ENCODE data around the gene ELF2. TPM values are rescaled to one million over a fixed set of nuclear protein-coding genes. Genes with fewer than 3 reads are reported as not detected.

ELF2 gene
- polyA plus RNA-seq, 1 of the 3 experiments (the other 2 are of a cell fraction), result 14.0 TPM

GRCh38 chr4:139221687-139222086 lies 44.7 kb upstream of the ELF2 start:
- Histone ChIP-seq H3K27me3 (ENCODE audit: insufficient read depth) (no peaks in the 10 kb centered on the region), H3K9me3 (no peaks in the 10 kb centered on the region), H2AFZ (ENCODE audit: low read depth) (no peak overlapping the region), H3K4me1 (ENCODE audit: control insufficient read depth in 1 of 2, insufficient read depth in 2 of 2, low read depth in 1 of 2, low read length in 1 of 2) (peaks cover 0 to 5% of the 10 kb centered on the region in 2 experiments; a peak in 1 of 4 replicates), H3K4me3 (ENCODE audit: low read depth in 2 of 2, low read length in 1 of 2) (no peak overlapping the region), H3K9me2 (no peaks in the 10 kb centered on the region), H3F3A (replicated peaks; ENCODE audit: insufficient read depth) (peaks cover 10% of the 10 kb centered on the region), H3K27ac (ENCODE audit: low read depth in 2 of 2, low read length in 1 of 2) (no peak overlapping the region), H3K36me3 (replicated peaks in 1 of 2; ENCODE audit: control insufficient read depth in 1 of 2, insufficient read depth in 2 of 2, low read length in 1 of 2) (no peaks in the 10 kb centered on the region), H3K79me2 (ENCODE audit: insufficient read depth) (no peaks in the 10 kb centered on the region), H3K9ac (no peak overlapping the region), H3K4me2 (no peak overlapping the region), H4K20me1 (ENCODE audit: insufficient read depth) (no peaks in the 10 kb centered on the region)
- POLR2A ChIA-PET, result no interaction called here
- CTCF ChIA-PET, result no interaction called here
- WGBS (ENCODE audit: low lambda C conversion rate), result 79% methylated on average over 5 of the region's 5 CpGs
- TF ChIP-seq NRF1 (IDR thresholded peaks at IDR 0.05; ENCODE audit: low read depth, low read length) (no peak), RFX5 (IDR thresholded peaks at IDR 0.05; ENCODE audit: low read length) (no peak), RCOR1 (IDR thresholded peaks at IDR 0.05; ENCODE audit: low read length) (no peak)
- DNase-seq, result no peak

DNA sequence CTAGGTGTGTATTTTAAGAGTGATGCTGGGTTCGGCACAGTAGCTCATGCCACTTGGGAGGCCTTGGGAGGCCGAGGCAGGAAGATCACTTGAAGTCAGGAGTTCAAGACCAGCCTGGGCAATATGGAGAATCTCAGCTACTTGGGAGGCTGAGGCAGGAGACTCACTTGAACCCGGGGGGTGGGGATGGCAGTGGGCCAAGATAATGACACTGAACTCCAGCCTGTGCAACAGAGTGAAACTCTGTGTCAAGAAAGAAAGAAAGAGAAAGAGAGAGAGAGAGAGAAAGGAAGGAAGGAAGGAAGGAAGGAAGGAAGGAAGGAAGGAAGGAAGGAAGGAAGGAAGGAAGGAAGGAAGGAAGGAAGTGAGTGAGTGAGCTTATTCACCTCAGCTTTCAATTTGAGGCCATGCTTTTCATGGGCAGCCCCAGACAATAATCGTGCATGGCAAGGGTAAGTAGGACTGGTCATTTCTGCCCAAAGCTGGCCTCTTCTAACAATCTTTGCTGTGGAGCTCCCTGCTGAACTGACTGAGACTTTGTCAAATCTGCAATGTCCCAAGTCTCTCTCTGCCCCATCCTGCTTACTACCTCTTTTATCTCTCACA lies 42.5 kb upstream of the ELF2 start:
- H3K9ac ChIP-seq, result no peak overlapping the region
- no peaks in the 10 kb centered on the region for H3K9me3 ChIP-seq
- no peak overlapping the region for H3K27ac ChIP-seq (ENCODE audit: low read depth in 2 of 2, low read length in 1 of 2)
- H4K20me1 ChIP-seq (ENCODE audit: insufficient read depth), result no peaks in the 10 kb centered on the region
- peaks cover 0 to 7% of the 10 kb centered on the region in 2 experiments; a peak in 1 of 4 replicates for H3K4me1 ChIP-seq (ENCODE audit: control insufficient read depth in 1 of 2, insufficient read depth in 2 of 2, low read depth in 1 of 2, low read length in 1 of 2)
- no peaks in the 10 kb centered on the region for H3K36me3 ChIP-seq (replicated peaks in 1 of 2; ENCODE audit: control insufficient read depth in 1 of 2, insufficient read depth in 2 of 2, low read length in 1 of 2)
- no peak overlapping the region for H3K4me3 ChIP-seq (ENCODE audit: low read depth in 2 of 2, low read length in 1 of 2)
- 88% methylated on average over 4 of the region's 4 CpGs for WGBS (ENCODE audit: low lambda C conversion rate)
- no peak overlapping the region for H2AFZ ChIP-seq (ENCODE audit: low read depth)
- no peaks in the 10 kb centered on the region for H3K79me2 ChIP-seq (ENCODE audit: insufficient read depth)
- H3K9me2 ChIP-seq, result no peaks in the 10 kb centered on the region
- H3F3A ChIP-seq (replicated peaks; ENCODE audit: insufficient read depth), result peaks cover 10% of the 10 kb centered on the region
- no peaks in the 10 kb centered on the region for H3K27me3 ChIP-seq (ENCODE audit: insufficient read depth)
- ChIA-PET POLR2A (no interaction called here), CTCF (interaction anchor here (0.9 to 2.8 kb wide), 3 partner anchors 8 to 76 kb away, joined by 3 to 10 read pairs (median 8); no protein-coding TSS in a partner anchor)
- TF ChIP-seq POLR2AphosphoS5 (IDR thresholded peaks at IDR 0.05; ENCODE audit: low read depth, low read length), result no peak
- TF ChIP-seq, protein P1, sequence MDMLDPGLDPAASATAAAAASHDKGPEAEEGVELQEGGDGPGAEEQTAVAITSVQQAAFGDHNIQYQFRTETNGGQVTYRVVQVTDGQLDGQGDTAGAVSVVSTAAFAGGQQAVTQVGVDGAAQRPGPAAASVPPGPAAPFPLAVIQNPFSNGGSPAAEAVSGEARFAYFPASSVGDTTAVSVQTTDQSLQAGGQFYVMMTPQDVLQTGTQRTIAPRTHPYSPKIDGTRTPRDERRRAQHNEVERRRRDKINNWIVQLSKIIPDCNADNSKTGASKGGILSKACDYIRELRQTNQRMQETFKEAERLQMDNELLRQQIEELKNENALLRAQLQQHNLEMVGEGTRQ (IDR thresholded peaks at IDR 0.05; ENCODE audit: borderline replicate concordance, low read depth, low read length), result no peak
- no peak for TF ChIP-seq CHD2 (IDR thresholded peaks at IDR 0.05; ENCODE audit: low read length, partially characterized antibody)
- TF ChIP-seq TCF12 (IDR thresholded peaks at IDR 0.05), result no peak
- no peak for TF ChIP-seq CTCF (IDR thresholded peaks at IDR 0.05)
- TF ChIP-seq, protein P2, sequence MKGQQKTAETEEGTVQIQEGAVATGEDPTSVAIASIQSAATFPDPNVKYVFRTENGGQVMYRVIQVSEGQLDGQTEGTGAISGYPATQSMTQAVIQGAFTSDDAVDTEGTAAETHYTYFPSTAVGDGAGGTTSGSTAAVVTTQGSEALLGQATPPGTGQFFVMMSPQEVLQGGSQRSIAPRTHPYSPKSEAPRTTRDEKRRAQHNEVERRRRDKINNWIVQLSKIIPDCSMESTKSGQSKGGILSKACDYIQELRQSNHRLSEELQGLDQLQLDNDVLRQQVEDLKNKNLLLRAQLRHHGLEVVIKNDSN (IDR thresholded peaks at IDR 0.05; ENCODE audit: borderline replicate concordance, low read depth), result no peak
- TF ChIP-seq TEAD4 (IDR thresholded peaks at IDR 0.05; ENCODE audit: borderline replicate concordance, insufficient read depth), result no peak
- no peak for TF ChIP-seq SMC3 (IDR thresholded peaks at IDR 0.05; ENCODE audit: low read depth, low read length)
- TF ChIP-seq SIN3A (IDR thresholded peaks at IDR 0.05; ENCODE audit: borderline replicate concordance, low read depth, low read length), result no peak
- no peak for TF ChIP-seq RXRA (IDR thresholded peaks at IDR 0.05; ENCODE audit: borderline replicate concordance, low read depth)
- TF ChIP-seq RCOR1 (IDR thresholded peaks at IDR 0.05; ENCODE audit: low read length), result no peak
- TF ChIP-seq ELF1 (IDR thresholded peaks at IDR 0.05), result no peak
- no peak for TF ChIP-seq EZH2phosphoT487 (IDR thresholded peaks at IDR 0.05; ENCODE audit: borderline replicate concordance, low read depth)
- no peak for TF ChIP-seq FOSL2 (IDR thresholded peaks at IDR 0.05; ENCODE audit: borderline replicate concordance, low read depth)
- TF ChIP-seq, protein P3, sequence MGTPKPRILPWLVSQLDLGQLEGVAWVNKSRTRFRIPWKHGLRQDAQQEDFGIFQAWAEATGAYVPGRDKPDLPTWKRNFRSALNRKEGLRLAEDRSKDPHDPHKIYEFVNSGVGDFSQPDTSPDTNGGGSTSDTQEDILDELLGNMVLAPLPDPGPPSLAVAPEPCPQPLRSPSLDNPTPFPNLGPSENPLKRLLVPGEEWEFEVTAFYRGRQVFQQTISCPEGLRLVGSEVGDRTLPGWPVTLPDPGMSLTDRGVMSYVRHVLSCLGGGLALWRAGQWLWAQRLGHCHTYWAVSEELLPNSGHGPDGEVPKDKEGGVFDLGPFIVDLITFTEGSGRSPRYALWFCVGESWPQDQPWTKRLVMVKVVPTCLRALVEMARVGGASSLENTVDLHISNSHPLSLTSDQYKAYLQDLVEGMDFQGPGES (IDR thresholded peaks at IDR 0.05; ENCODE audit: low read depth, low read length), result no peak
- no peak for TF ChIP-seq GATA2 (CRISPR knock-in tag; IDR thresholded peaks at IDR 0.05)
- no peak for TF ChIP-seq JUND (IDR thresholded peaks at IDR 0.05)
- TF ChIP-seq, protein P4, sequence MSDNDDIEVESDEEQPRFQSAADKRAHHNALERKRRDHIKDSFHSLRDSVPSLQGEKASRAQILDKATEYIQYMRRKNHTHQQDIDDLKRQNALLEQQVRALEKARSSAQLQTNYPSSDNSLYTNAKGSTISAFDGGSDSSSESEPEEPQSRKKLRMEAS (IDR thresholded peaks at IDR 0.05; ENCODE audit: low read depth), result no peak
- TF ChIP-seq GABPA (IDR thresholded peaks at IDR 0.05; ENCODE audit: low read depth), result no peak
- no peak for TF ChIP-seq MXI1 (IDR thresholded peaks at IDR 0.05; ENCODE audit: low read depth, low read length)
- H3K4me2 ChIP-seq, result no peak overlapping the region
- DNase-seq, result no peak
